ENCODE results near the gene KLK8. TPM values are rescaled to one million over a fixed set of nuclear protein-coding genes. Genes with fewer than 3 reads are reported as not detected.

The KLK8 gene
- total RNA-seq, 1 donor from 2014 or later = not detected

- no peak for DNase-seq (ENCODE audit: extremely low read depth, low read depth, low spot score)
Measured at GRCh38 chr19:51018745-51019543, 17.5 kb upstream of the KLK8 start.

GRCh38 chr19:51016798-51017683 is 15.6 kb upstream of the KLK8 start:
- no peak for DNase-seq (ENCODE audit: extremely low read depth, low read depth, low spot score)

- DNase-seq (ENCODE audit: extremely low read depth, low read depth, low spot score) = no peak
Measured at GRCh38 chr19:51015691-51016267, 14.4 kb upstream of the KLK8 start.

DNA sequence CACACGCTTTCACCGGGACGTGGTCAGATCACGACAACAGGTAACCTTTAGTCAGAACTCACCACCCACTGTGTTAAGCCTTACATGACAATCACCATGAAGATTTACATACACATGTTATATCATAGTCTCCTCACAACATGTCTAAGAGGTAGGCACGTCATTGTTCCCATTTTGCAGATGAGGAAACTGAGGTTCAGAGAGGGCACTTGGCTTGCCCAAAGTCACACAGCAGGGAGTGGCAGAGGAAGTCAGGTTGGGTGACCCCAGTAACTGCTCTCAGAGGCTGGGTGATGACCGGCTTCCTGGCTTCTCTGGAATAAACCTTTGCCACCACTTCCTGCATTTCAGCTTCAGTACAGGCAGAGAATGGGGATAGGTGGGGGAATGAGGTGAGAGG is 12.8 kb upstream of the KLK8 start:
- DNase-seq (ENCODE audit: extremely low read depth, low read depth, low spot score) = no peak

DNA sequence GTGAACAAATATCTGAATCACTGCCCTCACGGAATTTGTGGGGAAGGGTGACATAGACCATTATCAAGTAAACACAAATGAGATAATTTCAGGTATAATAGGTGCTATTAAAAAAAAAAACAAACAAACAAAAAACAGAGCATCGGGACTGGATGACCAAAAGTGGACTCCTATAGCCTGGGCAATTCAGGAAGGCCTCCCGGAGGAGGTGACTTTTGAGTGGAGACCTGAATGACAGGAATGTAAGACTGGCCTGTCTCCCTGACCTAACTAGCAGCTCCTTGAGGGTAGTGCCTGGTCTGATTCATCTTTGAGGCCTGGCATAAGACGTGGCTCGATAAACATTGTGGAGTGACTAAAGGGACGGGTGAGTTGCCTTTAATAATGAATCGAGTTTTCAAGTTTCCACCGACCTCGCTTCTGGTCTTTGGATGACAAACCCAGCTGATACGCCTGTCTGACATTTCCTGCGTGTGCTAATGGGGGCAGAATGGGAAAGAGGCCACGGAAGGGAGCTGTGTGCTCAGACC is 11.3 kb upstream of the KLK8 start:
- no peak for DNase-seq (ENCODE audit: extremely low read depth, low read depth, low spot score)

- no peak for DNase-seq (ENCODE audit: extremely low read depth, low read depth, low spot score)
Measured at GRCh38 chr19:51010066-51010795, 8.8 kb upstream of the KLK8 start.

GRCh38 chr19:51009061-51009891 is 7.9 kb upstream of the KLK8 start:
- DNase-seq (ENCODE audit: extremely low read depth, low read depth, low spot score) = no peak

GRCh38 chr19:51007488-51007887 is 6.1 kb upstream of the KLK8 start:
- no peak for DNase-seq (ENCODE audit: extremely low read depth, low read depth, low spot score)

DNA sequence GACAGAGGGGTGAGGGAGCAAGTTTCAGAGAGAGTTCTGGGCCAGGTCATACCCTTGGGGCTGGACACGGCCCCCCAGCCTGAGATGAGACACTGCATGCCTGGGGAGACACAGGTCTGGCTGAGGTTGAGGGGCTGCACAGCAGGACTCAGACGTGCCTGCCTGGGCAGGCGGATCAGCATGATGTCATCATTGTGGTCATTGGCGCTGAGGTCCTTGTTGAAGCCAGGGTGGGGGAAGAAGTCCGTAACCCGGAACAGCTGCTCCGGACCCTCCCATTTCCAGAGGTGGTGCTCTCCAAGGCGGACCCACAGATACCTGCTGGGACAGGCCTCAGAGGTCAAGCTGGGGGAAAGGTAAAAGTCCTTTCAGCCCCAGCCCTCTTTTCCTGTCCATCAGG is 5.0 kb upstream of the KLK8 start:
- no peak for DNase-seq (ENCODE audit: extremely low read depth, low read depth, low spot score)

DNA sequence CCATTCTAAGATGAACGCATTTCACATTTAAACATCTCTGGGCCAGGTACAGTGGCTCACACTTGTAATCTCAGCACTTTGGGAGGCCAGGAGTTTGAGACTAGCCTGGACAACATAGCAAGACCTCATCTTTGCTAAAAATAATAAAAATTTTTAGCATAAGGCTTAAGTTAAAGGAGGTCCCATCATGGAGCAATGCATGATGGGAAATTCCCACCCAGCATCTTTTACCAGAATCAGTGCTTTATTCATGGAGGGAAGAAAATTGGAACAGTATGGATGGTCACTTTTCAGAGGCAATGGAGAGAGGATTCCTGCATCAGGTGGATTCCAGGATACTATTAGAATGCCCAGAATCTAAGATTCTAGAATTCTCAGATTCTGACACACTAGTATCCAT is 3.8 kb upstream of the KLK8 start:
- no peak for DNase-seq (ENCODE audit: extremely low read depth, low read depth, low spot score)

- no peak for DNase-seq (ENCODE audit: extremely low read depth, low read depth, low spot score)
Measured at GRCh38 chr19:51003316-51003715, 1.9 kb upstream of the KLK8 start.

GRCh38 chr19:51002542-51003311 is 1.3 kb upstream of the KLK8 start:
- no peak for DNase-seq (ENCODE audit: extremely low read depth, low read depth, low spot score)

DNA sequence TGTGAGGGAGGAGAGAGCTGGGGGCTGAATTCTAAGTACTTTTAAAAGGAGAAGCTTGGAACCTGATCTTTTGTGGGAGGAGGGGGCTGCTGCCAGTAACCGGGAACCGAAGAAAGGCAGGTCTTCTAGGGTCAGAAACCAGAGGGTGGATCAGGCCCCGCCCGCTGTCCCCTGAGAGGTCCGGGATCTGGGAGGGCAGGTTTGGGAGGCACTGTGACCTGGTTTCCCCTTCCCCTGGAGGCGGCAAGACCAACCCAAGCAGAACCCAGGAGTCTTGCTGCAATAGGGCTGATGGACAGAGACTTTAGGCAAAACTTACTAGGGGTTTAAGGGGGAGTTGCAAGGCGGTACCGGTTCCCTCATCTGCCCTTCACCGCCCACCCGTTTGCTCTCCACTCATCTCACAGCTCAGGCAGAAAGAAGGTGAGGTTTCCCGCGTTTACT is 707 bp upstream of the KLK8 start:
- DNase-seq (ENCODE audit: extremely low read depth, low read depth, low spot score) = no peak

DNA sequence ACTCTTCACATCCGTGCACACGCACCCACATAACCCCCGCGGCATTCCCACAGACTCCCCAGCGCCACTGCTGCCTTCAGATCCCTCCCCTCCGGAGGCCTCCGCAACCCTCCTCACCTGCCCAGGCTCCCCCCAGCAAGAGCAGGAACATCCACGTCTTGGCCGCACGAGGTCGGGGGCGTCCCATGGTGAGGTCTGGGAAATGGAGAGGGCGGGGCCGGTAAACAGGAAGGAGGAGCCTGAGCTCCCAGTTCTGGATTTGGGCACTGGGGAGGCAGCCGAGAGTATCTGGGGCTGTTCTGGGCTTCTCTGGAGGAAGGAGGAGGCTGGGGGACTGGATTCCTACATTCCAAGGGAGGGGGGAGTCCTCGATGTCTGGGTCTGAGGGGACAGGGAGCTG is 423 bp downstream of the KLK8 start:
- DNase-seq (ENCODE audit: extremely low read depth, low read depth, low spot score) = no peak

- DNase-seq (ENCODE audit: extremely low read depth, low read depth, low spot score) = no peak
Measured at GRCh38 chr19:51000426-51000825, 978 bp downstream of the KLK8 start.

- no peak for DNase-seq (ENCODE audit: extremely low read depth, low read depth, low spot score)
Measured at GRCh38 chr19:50998686-50999085, 2.7 kb downstream of the KLK8 start.

DNA sequence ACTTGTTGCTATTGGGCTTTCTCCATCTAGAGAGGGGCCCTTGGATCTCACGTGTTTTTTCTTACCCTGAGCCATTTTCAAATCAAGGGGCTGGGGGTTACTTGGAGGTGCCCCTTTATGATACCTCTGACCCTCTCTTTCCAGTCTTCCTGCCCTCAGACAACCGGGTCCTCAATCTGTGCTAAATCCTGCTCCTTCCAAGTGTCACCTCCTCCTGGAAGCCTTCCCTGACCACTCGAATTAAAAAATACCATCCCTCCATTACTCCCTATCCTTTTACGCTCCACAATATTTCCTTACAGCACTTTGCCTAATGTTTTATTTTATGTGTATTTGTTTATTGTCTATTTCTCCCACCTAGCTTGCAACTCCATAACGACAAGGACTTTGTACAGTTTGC is 3.3 kb downstream of the KLK8 start:
- no peak for DNase-seq (ENCODE audit: extremely low read depth, low read depth, low spot score)

DNA sequence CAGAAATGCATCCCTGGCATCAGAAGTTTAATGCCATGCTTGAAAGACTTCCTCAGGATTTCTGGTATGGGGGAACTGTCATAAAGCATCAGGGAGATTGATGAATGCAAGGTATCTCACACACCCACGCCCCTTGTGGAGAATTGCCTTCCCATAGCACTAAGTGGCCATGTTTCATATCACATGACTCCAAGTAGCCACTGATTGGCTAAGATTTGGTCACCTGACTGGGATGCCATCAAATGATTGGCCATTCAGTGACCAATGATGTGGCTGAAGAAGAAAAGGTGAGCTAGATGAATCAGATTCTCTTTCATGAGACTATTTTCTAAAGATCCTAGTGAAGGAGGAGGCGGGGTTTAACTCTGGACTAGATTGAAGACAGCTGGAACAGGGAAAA is 7.3 kb downstream of the KLK8 start:
- no peak for DNase-seq (ENCODE audit: extremely low read depth, low read depth, low spot score)

DNA sequence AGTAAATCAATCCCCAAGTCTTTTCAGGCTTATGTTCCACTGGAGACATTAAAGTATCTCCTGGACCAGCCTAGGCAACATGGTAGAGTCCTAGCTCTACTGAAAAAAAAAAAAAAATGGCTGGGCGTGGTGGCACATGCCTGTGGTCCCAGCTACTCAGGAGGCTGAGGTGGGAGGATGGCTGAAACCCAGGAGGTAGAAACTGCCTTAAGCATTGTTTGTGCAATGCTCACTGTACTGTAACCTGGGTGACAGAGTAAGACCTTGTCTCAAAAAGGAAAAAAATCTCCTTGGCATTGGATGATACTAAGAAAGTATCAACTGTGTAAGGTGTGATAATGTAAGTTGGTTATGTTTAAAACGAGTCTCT is 8.8 kb downstream of the KLK8 start:
- no peak for DNase-seq (ENCODE audit: extremely low read depth, low read depth, low spot score)
